Measurements from ENCODE around the gene FRYL.

FRYL gene

GRCh38 chr4:48787056-48787455 lies 7.0 kb upstream of the FRYL start:
- ChIA-PET CTCF (interaction anchor here (1.0 kb wide), 1 partner anchor 46 kb away, joined by 3 read pairs; no protein-coding TSS in a partner anchor), POLR2A (no interaction called here)
- DNase-seq (ENCODE audit: extremely low spot score) = no peak
- no peak for TF ChIP-seq CTCF (IDR thresholded peaks at IDR 0.05; ENCODE audit: control extremely low read depth, extremely low read depth, low read depth, missing control alignments)

- POLR2A ChIA-PET = no interaction called here
- DNase-seq (ENCODE audit: extremely low spot score) = no peak
- CTCF ChIA-PET = interaction anchor here (1.0 kb wide), 1 partner anchor 45 kb away, joined by 3 read pairs; no protein-coding TSS in a partner anchor
- TF ChIP-seq CTCF (IDR thresholded peaks at IDR 0.05; ENCODE audit: control extremely low read depth, extremely low read depth, low read depth, missing control alignments) = no peak
These were observed 6.5 kb upstream of the FRYL start for GRCh38 chr4:48786549-48786948.

- DNase-seq (ENCODE audit: extremely low spot score) = no peak
- TF ChIP-seq CTCF (IDR thresholded peaks at IDR 0.05; ENCODE audit: control extremely low read depth, extremely low read depth, low read depth, missing control alignments) = no peak
- POLR2A ChIA-PET = no interaction called here
- CTCF ChIA-PET = interaction anchor here (0.9 kb wide), 1 partner anchor 11 kb away, joined by 4 read pairs; no protein-coding TSS in a partner anchor
These were observed 5.2 kb upstream of the FRYL start for GRCh38 chr4:48785302-48785701.

- DNase-seq (ENCODE audit: extremely low spot score) = no peak
- CTCF ChIA-PET = interaction anchor here (1.1 to 2.6 kb wide), 2 partner anchors 10 to 32 kb away, joined by 3 to 6 read pairs; no protein-coding TSS in a partner anchor
- peak; percentile 8 for TF ChIP-seq CTCF (IDR thresholded peaks at IDR 0.05; ENCODE audit: control extremely low read depth, extremely low read depth, low read depth, missing control alignments)
- POLR2A ChIA-PET = no interaction called here
These were observed 1.9 kb upstream of the FRYL start for GRCh38 chr4:48781968-48782367.

- ChIA-PET CTCF (interaction anchor here (0.9 to 2.6 kb wide), 5 partner anchors 11 to 154 kb away, joined by 3 to 6 read pairs (median 4); no protein-coding TSS in a partner anchor), POLR2A (interaction anchor here (1.0 to 1.2 kb wide), 2 partner anchors 17 to 37 kb away, joined by 3 read pairs; no protein-coding TSS in a partner anchor)
- no peak for DNase-seq (ENCODE audit: extremely low spot score)
- TF ChIP-seq CTCF (IDR thresholded peaks at IDR 0.05; ENCODE audit: control extremely low read depth, extremely low read depth, low read depth, missing control alignments) = no peak
These were observed 761 bp upstream of the FRYL start for GRCh38 chr4:48780865-48781214.

- ChIA-PET POLR2A (no interaction called here), CTCF (interaction anchor here (1.2 kb wide), 1 partner anchor 67 kb away, joined by 3 read pairs; no protein-coding TSS in a partner anchor)
- TF ChIP-seq CTCF (IDR thresholded peaks at IDR 0.05; ENCODE audit: control extremely low read depth, extremely low read depth, low read depth, missing control alignments) = peak; percentile 47
- peak; percentile 71 for DNase-seq (ENCODE audit: extremely low spot score)
These were observed 733 bp downstream of the FRYL start for GRCh38 chr4:48779095-48779997.
